ENCODE data around the gene ACOD1. TPM values are rescaled to one million over a fixed set of nuclear protein-coding genes. Genes with fewer than 3 reads are reported as not detected.

The ACOD1 gene
- total RNA-seq, 1 donor from 2014 or later: not detected

DNA sequence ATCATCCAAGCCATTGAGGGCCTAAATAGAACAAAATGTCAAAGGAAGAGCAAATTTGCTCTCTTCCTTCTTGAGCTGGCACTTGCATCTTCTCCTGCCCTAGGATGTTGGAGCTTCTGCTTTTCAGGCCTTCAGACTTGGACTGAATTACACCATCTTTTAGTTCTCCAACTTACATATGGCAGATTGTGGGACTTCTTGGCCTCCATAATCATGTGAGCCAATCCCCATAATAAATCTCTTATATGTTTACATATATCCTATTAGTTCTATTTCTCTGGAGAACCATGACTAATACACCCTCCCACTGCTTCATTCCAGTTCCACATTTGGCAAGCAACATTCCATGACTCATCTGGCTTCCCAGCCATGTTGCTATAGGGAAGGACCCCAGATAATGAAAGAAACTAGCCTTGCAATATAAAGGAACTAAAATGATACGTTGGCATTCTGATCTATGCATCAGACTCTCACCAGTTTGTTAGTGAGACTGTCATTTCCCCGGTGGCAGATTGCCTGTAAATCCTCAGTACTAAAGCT is 11.0 kb upstream of the ACOD1 start:
- Histone ChIP-seq H3K4me3 (no peak overlapping the region), H3K27ac (no peak overlapping the region), H3K4me1 (no peaks in the 10 kb centered on the region), H3K27me3 (no peaks in the 10 kb centered on the region), H3K36me3 (no peaks in the 10 kb centered on the region), H3K9me3 (no peaks in the 10 kb centered on the region)
- intact Hi-C loops (cut with DNase I): no loop called here
- DNase-seq (ENCODE audit: low spot score in 2 of 2): no peak
- TF ChIP-seq CTCF (IDR thresholded peaks at IDR 0.05): no peak

DNA sequence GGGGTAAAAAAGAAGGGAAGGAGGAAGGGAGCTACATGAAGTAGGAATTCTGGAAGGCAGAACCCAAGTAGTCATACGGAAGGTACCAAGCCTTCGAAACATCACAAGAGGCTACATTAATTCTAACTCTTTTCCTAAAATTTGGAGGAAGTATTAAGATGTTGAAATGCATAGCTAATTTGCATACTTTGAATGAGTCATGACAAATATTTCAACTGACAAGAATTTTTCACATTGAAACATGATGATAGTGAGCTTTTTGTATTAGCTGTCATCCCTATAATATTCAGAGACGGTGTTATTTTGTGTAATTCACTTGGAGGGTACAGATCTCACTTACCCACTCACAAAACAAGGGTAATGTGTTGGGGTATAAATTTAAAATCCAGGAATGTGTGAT is 9.1 kb upstream of the ACOD1 start:
- Histone ChIP-seq H3K36me3 (no peaks in the 10 kb centered on the region), H3K27ac (no peak overlapping the region), H3K4me1 (no peaks in the 10 kb centered on the region), H3K9me3 (no peaks in the 10 kb centered on the region), H3K4me3 (no peak overlapping the region), H3K27me3 (no peaks in the 10 kb centered on the region)
- intact Hi-C loops (cut with DNase I): no loop called here
- no peak for TF ChIP-seq CTCF (IDR thresholded peaks at IDR 0.05)
- no peak for DNase-seq (ENCODE audit: low spot score in 2 of 2)

GRCh38 chr13:76942363-76942762 is 5.9 kb upstream of the ACOD1 start:
- intact Hi-C loops (cut with DNase I): no loop called here
- Histone ChIP-seq H3K4me1 (no peaks in the 10 kb centered on the region), H3K4me3 (no peak overlapping the region), H3K27ac (no peak overlapping the region), H3K36me3 (no peaks in the 10 kb centered on the region), H3K9me3 (no peaks in the 10 kb centered on the region), H3K27me3 (no peaks in the 10 kb centered on the region)
- TF ChIP-seq CTCF (IDR thresholded peaks at IDR 0.05): no peak
- DNase-seq (ENCODE audit: low spot score in 2 of 2): no peak

- Histone ChIP-seq H3K36me3 (no peaks in the 10 kb centered on the region), H3K27ac (no peak overlapping the region), H3K4me3 (no peak overlapping the region), H3K9me3 (no peaks in the 10 kb centered on the region), H3K27me3 (no peaks in the 10 kb centered on the region), H3K4me1 (no peaks in the 10 kb centered on the region)
- no peak for TF ChIP-seq CTCF (IDR thresholded peaks at IDR 0.05)
- intact Hi-C loops (cut with DNase I): no loop called here
- no peak for DNase-seq (ENCODE audit: low spot score in 2 of 2)
Observed at GRCh38 chr13:76943646-76944045, 4.7 kb upstream of the ACOD1 start.

DNA sequence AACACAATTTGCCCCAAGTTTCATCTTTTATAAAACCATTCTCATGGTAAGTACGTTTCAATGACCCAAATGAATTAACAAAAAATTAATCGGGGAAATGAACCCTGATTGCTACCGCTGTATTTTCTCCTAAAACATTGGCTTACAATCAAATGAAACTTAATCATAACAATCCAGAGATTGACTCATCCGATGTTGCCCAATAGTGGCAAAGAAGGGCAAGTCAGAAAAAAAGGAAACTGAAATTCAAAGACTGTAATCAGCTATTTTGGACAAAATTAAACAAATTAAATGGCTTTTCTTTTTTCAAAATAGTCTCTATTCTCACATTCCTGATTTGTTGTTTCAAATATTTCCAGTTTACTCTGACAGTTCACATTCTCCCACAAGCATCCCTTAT is 3.9 kb upstream of the ACOD1 start:
- no peaks in the 10 kb centered on the region for H3K36me3 ChIP-seq
- intact Hi-C loops (cut with DNase I): no loop called here
- H3K9me3 ChIP-seq: no peaks in the 10 kb centered on the region
- no peaks in the 10 kb centered on the region for H3K4me1 ChIP-seq
- H3K27me3 ChIP-seq: no peaks in the 10 kb centered on the region
- H3K27ac ChIP-seq: no peak overlapping the region
- DNase-seq (ENCODE audit: low spot score in 2 of 2): no peak
- no peak for TF ChIP-seq CTCF (IDR thresholded peaks at IDR 0.05)
- H3K4me3 ChIP-seq: no peak overlapping the region

DNA sequence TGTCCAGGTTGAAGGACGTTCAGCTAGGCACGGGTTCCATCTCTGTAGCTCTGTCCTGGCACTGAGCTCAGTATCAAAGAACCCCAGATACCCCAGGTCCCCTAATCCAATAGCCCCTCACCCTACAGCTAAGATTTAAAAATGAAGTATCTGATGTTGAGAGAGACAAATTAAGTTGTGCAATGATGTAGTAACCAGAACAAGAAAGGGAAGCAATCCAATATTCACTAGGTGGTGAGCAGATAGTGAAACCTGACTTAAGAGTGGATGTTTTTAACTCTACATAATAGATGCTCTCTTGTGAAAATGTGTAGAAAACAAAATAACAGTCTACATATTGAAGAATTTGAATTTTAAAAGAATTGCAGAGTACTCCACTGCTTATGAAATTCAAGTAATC is 1.8 kb downstream of the ACOD1 start:
- DNase-seq (ENCODE audit: low spot score in 2 of 2): no peak
- no peaks in the 10 kb centered on the region for H3K36me3 ChIP-seq
- intact Hi-C loops (cut with DNase I): no loop called here
- H3K4me1 ChIP-seq: no peaks in the 10 kb centered on the region
- TF ChIP-seq CTCF (IDR thresholded peaks at IDR 0.05): no peak
- no peaks in the 10 kb centered on the region for H3K27me3 ChIP-seq
- H3K4me3 ChIP-seq: no peak overlapping the region
- no peaks in the 10 kb centered on the region for H3K9me3 ChIP-seq
- no peak overlapping the region for H3K27ac ChIP-seq
